Activated naive CD8-positive, alpha-beta T cell treated with anti-CD3 and anti-CD28 coated beads, Interleukin-2, amount 10 ng/mL, durations not matched to agents 7 days and 5 days (primary cell): Measurements from ENCODE around the gene STIP1. TPM values are rescaled to one million over a fixed set of nuclear protein-coding genes. Genes with fewer than 3 reads are reported as not detected.

Source experiments
- ATAC-seq: fragments of 150-1000 bp; cut with Tn5 transposase; one replicate; pipeline ENCODE4 v1.10.0; 2021; ENCODE audit warnings: low read depth, moderate library complexity
- POLR2A ChIA-PET: fragments of 350-600 bp; sonication (Branson Sonifier 250); formaldehyde crosslinking; loops from one replicate; lab custom pipeline; 2021; ENCODE audit warnings: antibody characterized with exemption; lab: Charles Lee
- DNase-seq: peaks from one replicate; pipeline ENCODE4 v3.0.0; 2021
- H3K27ac Mint-ChIP-seq: one replicate; pipeline ENCODE4 v1.8.0; 2022; ENCODE audit warnings: mild to moderate bottlenecking, mixed read lengths
- H3K27me3 Mint-ChIP-seq: one replicate; pipeline ENCODE4 v1.8.0; 2022; ENCODE audit warnings: mild to moderate bottlenecking, moderate library complexity, mixed read lengths
- H3K36me3 Mint-ChIP-seq: one replicate; pipeline ENCODE4 v1.8.0; 2021; ENCODE audit warnings: mild to moderate bottlenecking, mixed read lengths
- H3K4me1 Mint-ChIP-seq: one replicate; pipeline ENCODE4 v1.8.0; 2021; ENCODE audit warnings: mixed read lengths
- H3K4me3 Mint-ChIP-seq: one replicate; pipeline ENCODE4 v1.8.0; 2022; ENCODE audit warnings: mild to moderate bottlenecking, moderate library complexity, mixed read lengths
- H3K9me3 Mint-ChIP-seq: one replicate; pipeline ENCODE4 v1.8.0; 2021; ENCODE audit warnings: mixed read lengths
- total RNA-seq, 2 experiments: library from RNA; stranded (reverse); gene quantifications; one replicate each; pipeline ENCODE4 v1.2.3, GENCODE V29; 2021

STIP1 gene
- total RNA-seq, 2 experiments from 2014 or later, result 218 to 219 TPM

DNA sequence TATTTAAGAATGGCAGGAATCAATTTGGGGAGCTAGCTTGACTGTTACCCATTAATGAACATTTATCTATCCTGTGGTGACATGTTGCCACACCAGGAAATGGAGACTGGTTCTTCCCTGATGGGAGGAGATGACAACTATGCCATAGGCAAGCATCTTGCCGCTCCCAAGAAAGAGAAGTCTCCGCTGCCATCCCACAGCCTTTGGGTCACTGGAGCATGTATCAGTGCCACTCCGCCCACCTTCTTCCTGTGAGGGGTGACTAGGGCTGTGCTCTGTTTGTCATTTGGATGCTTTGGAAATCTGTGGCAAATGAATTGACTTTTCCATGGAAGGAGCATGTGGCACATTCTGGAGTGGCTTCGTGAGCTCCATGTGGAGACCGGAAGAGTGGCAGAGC is 6.5 kb downstream of the STIP1 start:
- POLR2A ChIA-PET, result interaction anchor here (14.2 kb wide), 1 partner anchor 15 kb away, joined by 246 read pairs; the partner anchor contains the start of gene FERMT3
- peaks cover 30% of the 10 kb centered on the region for H3K36me3 Mint-ChIP-seq

DNA sequence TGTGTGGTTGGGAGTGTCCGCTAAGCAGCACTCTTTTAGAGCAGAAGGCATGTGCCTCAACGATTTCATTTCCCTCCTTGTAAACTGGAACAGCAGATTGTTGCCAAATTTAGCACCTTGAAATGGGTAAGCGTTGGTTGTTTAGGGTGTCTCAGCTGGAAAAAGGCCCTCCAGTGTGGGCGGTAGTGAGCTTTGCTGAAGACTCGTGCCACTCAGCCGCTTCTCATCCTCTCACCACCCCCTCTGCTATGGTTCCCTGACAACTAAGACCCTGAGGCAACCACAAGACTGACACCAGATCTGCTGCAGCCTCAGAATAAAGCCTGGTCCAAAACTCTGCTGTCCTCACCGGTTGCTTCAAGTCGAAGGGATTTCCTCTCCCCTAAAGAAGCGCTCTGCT is 10.7 kb downstream of the STIP1 start:
- H3K27me3 Mint-ChIP-seq, result no peaks in the 10 kb centered on the region
- H3K4me1 Mint-ChIP-seq, result peaks cover 19% of the 10 kb centered on the region
- no peak for DNase-seq
- POLR2A ChIA-PET, result interaction anchor here (0.7 to 14.2 kb wide), 4 partner anchors 11 to 16 kb away, joined by 3 to 246 read pairs (median 4); partner anchors contain the start of genes FERMT3 and STIP1
- H3K9me3 Mint-ChIP-seq, result no peaks in the 10 kb centered on the region
- ATAC-seq, result no peak
- peaks cover 30% of the 10 kb centered on the region for H3K36me3 Mint-ChIP-seq
- H3K4me3 Mint-ChIP-seq, result no peak overlapping the region
- peak overlapping the region; percentile 77 for H3K27ac Mint-ChIP-seq

More for the DNA sequence above, 6.5 kb downstream of the STIP1 start:
- Mint-ChIP-seq H3K4me1 (peaks cover 31% of the 10 kb centered on the region), H3K27me3 (no peaks in the 10 kb centered on the region), H3K27ac (peak overlapping the region; percentile 9), H3K9me3 (no peaks in the 10 kb centered on the region), H3K4me3 (no peak overlapping the region)
- no peak for DNase-seq
- ATAC-seq, result no peak

DNA sequence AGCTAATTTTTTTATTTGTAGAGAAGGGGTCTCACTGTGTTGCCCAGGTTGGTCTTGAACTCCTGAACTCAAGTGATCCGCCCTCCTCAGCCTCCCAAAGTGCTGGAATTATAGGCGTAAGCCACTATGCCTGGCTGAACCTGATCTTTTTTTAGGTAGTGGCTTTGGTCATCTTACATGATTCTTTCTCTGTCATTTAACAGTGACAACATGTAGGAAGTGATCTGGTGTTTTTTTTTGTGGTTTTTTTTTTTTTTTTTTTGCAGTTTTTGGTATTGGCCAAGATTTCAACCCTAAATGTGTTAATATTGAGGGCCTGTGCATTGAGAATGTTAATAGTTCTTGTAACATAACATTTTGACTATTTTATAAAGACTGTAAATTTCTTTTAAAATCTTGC is 12.5 kb downstream of the STIP1 start:
- ATAC-seq, result no peak
- Mint-ChIP-seq H3K27ac (no peak overlapping the region), H3K36me3 (peaks cover 37% of the 10 kb centered on the region), H3K4me1 (peaks cover 17% of the 10 kb centered on the region), H3K9me3 (no peaks in the 10 kb centered on the region), H3K4me3 (no peak overlapping the region), H3K27me3 (no peaks in the 10 kb centered on the region)
- POLR2A ChIA-PET, result interaction anchor here (0.6 kb wide), 1 partner anchor 12 kb away, joined by 7 read pairs; the partner anchor contains the start of gene STIP1
- no peak for DNase-seq

DNA sequence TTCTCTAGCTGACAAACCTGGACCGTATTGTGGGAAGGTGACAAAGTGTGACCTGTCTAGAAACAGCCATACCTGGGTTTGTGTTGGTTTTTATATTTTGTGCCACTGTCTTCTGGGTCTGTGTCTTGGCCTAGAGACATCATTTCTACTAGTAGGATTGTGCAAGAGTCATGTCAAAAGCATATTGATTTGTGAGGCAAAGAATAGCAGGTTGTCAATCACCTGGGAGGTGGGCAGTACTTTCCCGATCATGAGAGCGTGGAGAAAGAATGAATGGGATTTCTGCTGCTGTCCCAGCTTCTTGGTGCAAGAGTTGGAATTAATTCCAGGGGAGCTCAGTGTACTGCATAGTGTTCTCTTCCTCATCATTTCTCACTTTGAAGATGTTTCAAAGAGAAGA is 15.6 kb downstream of the STIP1 start:
- POLR2A ChIA-PET, result interaction anchor here (0.6 to 17.3 kb wide), 5 partner anchors 10 to 101 kb away, joined by 3 to 419 read pairs (median 76); partner anchors contain the start of genes DNAJC4, ESRRA, NUDT22 and STIP1
- H3K27ac Mint-ChIP-seq, result peak overlapping the region; percentile 43
- ATAC-seq, result no peak
- DNase-seq, result no peak
- H3K4me1 Mint-ChIP-seq, result peaks cover 31% of the 10 kb centered on the region
- no peak overlapping the region for H3K4me3 Mint-ChIP-seq
- H3K9me3 Mint-ChIP-seq, result no peaks in the 10 kb centered on the region
- peaks cover 38% of the 10 kb centered on the region for H3K36me3 Mint-ChIP-seq
- H3K27me3 Mint-ChIP-seq, result no peaks in the 10 kb centered on the region

DNA sequence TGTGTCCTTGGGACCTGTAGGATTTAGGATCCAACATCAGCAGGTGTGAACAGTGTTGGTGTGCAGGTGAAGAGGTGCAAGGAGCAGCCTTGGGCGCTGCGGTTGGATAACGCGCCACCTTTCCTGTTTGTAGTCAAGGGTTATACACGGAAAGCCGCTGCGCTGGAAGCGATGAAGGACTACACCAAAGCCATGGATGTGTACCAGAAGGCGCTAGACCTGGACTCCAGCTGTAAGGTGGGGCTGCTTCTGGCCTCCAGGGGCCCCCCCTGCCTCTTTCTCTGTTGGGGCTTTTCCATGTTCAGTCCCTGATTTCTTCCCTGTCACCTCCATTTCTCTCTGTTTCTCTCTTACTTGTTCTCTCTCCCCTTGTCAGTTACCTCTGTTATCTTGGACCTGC is 17.0 kb downstream of the STIP1 start:
- Mint-ChIP-seq H3K27me3 (no peaks in the 10 kb centered on the region), H3K27ac (no peak overlapping the region), H3K9me3 (no peaks in the 10 kb centered on the region), H3K4me1 (peaks cover 28% of the 10 kb centered on the region), H3K4me3 (no peak overlapping the region), H3K36me3 (peaks cover 33% of the 10 kb centered on the region)
- POLR2A ChIA-PET, result interaction anchor here (5.9 to 17.3 kb wide), 4 partner anchors 12 to 100 kb away, joined by 76 to 419 read pairs (median 170); partner anchors contain the start of genes DNAJC4, ESRRA, NUDT22 and STIP1
- ATAC-seq, result no peak
- DNase-seq, result no peak

DNA sequence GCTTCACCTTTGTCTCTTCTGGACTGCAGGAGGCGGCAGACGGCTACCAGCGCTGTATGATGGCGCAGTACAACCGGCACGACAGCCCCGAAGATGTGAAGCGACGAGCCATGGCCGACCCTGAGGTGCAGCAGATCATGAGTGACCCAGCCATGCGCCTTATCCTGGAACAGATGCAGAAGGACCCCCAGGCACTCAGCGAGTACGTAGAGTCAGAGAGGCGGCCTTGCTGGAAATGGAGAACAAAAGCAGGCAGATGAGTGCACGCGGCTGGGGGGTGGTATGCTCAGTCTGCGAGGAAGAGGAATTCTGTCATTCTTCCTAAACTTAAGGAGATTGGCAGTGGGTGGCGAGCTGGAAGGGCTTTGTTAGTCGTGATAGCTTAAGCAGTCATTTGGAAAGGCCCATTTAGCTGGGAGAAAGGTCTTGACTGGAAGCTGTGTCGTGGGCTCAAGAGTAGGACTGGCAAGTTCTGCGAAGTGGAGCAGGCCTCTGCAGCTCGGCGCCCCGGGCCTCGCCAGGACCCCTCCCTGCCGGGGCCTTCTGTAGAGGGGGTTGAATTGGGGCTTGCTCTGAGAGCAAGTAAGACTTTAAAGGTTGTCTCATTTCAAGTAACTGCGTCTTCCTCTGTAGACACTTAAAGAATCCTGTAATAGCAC is 17.6 kb downstream of the STIP1 start:
- ATAC-seq (no peak), DNase-seq (no peak)
- H3K36me3 Mint-ChIP-seq, result peaks cover 33% of the 10 kb centered on the region
- H3K27ac Mint-ChIP-seq, result peak overlapping the region; percentile 40
- peaks cover 28% of the 10 kb centered on the region for H3K4me1 Mint-ChIP-seq
- H3K4me3 Mint-ChIP-seq, result no peak overlapping the region
- POLR2A ChIA-PET, result interaction anchor here (0.8 to 17.3 kb wide), 7 partner anchors 13 to 114 kb away, joined by 3 to 419 read pairs (median 94); partner anchors contain the start of genes DNAJC4, ESRRA, FKBP2 and NUDT22
- no peaks in the 10 kb centered on the region for H3K9me3 Mint-ChIP-seq
- no peaks in the 10 kb centered on the region for H3K27me3 Mint-ChIP-seq

DNA sequence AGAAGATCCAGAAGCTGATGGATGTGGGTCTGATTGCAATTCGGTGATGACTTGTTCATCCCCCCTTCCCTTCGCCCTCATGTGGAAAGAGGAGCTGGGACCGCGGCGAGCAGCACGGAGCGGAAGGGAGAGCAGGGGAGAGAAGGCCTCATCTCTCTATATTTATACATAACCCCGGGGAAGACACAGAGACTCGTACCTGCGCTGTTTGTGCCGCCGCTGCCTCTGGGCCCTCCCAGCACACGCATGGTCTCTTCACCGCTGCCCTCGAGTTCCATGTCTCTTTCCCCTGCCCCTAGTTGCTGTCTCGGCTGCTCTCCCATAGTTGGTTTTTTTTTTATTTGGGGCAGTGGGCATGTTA is 18.1 kb downstream of the STIP1 start:
- ATAC-seq (no peak), DNase-seq (no peak)
- Mint-ChIP-seq H3K27ac (peak overlapping the region; percentile 87), H3K36me3 (peaks cover 36% of the 10 kb centered on the region), H3K4me3 (no peak overlapping the region), H3K4me1 (peaks cover 32% of the 10 kb centered on the region), H3K27me3 (no peaks in the 10 kb centered on the region), H3K9me3 (no peaks in the 10 kb centered on the region)
- POLR2A ChIA-PET, result interaction anchor here (0.8 to 17.3 kb wide), 7 partner anchors 13 to 114 kb away, joined by 3 to 419 read pairs (median 94); partner anchors contain the start of genes DNAJC4, ESRRA, FKBP2 and NUDT22

DNA sequence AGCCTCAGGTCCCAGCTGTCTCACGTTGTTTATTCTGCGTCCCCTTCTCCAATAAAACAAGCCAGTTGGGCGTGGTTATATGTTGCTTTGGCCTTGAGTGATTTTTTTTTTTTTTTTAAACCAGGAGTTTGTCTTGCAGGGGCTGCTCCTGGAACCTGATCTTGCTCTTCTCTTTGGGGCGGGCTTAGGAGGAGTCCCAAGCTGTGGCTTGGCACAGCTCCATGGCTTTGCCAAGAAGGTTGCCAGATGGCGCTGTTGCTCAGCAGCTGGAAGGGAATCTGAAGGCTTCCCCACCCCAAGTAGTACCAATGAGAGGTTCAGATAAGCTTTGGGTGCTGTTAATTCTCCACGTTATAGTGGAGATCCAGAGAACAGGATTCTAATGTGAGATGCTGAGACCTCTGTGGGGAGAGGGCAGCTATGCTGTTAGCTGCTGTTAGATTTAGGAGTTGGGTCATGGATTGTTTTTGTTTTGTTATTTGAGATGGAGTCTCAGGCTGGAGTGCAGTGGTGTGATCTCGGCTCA is 18.6 kb downstream of the STIP1 start:
- DNase-seq, result peak; percentile 76
- Mint-ChIP-seq H3K36me3 (peaks cover 39% of the 10 kb centered on the region), H3K27me3 (no peaks in the 10 kb centered on the region), H3K27ac (peak overlapping the region; percentile 87), H3K4me1 (peaks cover 34% of the 10 kb centered on the region), H3K4me3 (peak overlapping the region; percentile 67), H3K9me3 (no peaks in the 10 kb centered on the region)
- ATAC-seq, result peak; percentile 39
- POLR2A ChIA-PET, result interaction anchor here (0.6 to 17.3 kb wide), 9 partner anchors 13 to 113 kb away, joined by 3 to 419 read pairs (median 76); partner anchors contain the start of genes DNAJC4, ESRRA, FKBP2 and NUDT22

DNA sequence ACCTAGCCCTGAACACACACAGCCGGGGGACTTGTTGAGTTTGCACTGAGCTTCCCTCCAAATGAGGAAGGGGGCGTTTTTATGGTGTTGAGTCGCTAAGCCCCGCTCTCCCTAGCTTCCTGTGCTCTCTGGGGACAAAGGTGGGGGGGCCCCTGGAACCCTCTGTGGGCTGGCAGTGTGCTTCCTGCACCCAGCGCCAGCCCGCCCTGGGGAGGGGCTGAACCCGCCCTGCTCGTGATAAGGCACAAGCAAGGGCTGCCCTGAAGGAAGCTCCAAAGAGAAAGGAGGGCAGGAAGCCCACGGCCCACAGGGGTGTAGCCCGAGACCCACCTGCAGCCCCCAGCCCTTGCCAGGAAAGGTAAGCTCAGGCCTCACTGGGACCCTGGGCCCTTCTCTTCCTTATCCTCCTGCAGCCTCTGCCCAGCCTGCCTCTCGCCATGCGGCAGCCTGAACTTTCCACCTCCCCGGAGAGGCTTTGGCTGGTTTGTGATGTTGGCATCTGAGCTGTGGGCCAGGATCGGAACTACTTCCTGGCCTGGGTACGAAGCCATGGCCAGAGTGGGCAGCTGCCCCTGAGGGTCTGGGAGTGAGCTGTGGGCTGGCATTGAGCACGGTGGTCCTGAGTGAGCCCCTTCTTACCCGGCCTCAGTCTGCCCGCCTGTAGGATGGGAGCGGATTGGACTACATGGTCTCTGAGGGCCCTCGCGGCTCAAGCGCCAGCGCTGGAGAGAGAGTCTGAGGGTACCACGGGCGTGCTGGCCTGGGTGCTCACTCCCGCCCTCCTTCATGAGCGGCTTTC is 20.7 kb downstream of the STIP1 start, which contains the start of gene FERMT3:
TSS of gene FERMT3 (plus strand) at position 265 of the 799 bp plus-strand sequence. CDS start 644 bp downstream, outside the sequence.
- Mint-ChIP-seq H3K4me1 (peaks cover 28% of the 10 kb centered on the region), H3K27me3 (no peaks in the 10 kb centered on the region), H3K4me3 (peak within 1 kb of the TSS; percentile 92), H3K27ac (peak within 1 kb of the TSS; percentile 94), H3K9me3 (no peaks in the 10 kb centered on the region), H3K36me3 (peaks cover 33% of the 10 kb centered on the region)
- ATAC-seq, result peak; percentile 74
- DNase-seq, result peak; percentile 82
- POLR2A ChIA-PET, result interaction anchor here (0.6 to 17.3 kb wide), 18 partner anchors 16 to 1366 kb away, joined by 3 to 419 read pairs (median 8); partner anchors contain the start of genes BAD, CCDC88B, DNAJC4 and ESRRA

DNA sequence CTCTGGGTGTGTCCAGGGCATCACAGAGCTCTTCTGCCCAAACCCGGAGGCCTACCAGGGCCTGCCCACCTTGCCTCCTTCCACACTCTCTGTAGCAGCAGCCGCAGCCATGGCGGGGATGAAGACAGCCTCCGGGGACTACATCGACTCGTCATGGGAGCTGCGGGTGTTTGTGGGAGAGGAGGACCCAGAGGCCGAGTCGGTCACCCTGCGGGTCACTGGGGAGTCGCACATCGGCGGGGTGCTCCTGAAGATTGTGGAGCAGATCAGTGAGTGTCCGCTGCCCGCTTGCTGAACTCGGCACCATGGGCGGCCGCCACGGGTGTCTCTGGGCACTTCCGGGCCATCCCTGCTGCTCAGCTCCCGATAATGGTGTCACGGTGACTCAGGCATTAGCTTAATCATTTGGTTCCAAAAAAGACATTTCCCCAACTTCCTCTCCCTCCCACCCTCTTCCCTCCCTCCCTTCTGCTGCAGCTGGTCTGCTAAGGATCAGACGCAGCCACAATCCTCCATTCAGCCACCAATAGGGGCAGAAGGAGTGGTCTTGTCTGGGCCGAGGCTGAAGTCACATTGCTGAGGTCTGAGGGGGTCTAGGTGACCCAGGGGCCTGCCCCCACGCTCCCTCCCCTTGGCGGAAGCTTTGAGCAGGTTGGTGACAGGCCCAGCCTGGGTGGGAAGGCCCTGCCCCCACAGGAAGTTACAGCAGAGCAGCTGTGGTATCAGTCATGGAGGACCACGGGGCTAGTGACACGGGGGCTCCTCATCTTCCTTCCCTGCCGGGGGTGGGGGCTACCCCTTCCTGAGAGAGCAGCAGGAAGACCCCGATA is 21.5 kb downstream of the STIP1 start:
- Mint-ChIP-seq H3K4me1 (peaks cover 32% of the 10 kb centered on the region), H3K27me3 (no peaks in the 10 kb centered on the region), H3K4me3 (peak overlapping the region; percentile 92), H3K9me3 (no peaks in the 10 kb centered on the region), H3K27ac (peak overlapping the region; percentile 94), H3K36me3 (peaks cover 32% of the 10 kb centered on the region)
- ATAC-seq (peak; percentile 76), DNase-seq (peak; percentile 84)
- POLR2A ChIA-PET, result interaction anchor here (0.8 to 17.3 kb wide), 13 partner anchors 16 to 1366 kb away, joined by 3 to 419 read pairs (median 13); partner anchors contain the start of genes BAD, CCDC88B, DNAJC4 and ESRRA

DNA sequence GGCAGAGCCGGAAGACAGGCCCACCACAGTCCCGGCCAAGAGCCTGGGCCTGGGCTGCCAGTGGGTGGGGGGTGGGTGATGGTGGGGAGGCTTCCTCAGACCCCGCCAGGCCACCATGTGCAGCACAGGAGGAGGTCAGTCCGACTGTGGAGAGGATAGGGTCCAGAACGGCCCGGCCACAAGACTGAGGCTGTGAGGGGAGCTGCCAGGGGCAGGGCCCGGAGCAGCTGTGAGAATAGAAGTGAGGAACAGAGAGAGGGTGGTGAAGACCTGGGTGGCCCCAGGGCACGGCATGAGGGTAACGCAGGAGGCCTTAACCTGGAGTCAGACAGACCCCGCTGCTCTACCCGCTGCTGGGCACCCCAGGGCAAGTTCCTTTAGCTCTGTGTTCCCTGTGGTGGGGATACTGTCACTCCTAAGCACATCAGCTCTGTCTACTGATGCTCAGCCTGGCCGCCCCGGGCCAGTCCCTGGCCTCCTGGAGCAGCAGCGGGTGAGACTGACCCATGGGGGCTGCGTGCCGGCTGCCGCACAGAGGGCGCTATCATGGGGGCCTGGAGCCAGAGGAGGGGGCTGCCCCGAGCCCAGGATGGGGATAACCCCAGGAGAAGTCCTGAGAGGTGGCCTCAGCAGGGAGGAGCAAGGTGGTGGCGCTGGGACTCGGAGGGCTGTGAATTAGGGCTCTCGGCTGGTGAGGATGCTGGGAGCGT is 22.3 kb downstream of the STIP1 start:
- POLR2A ChIA-PET, result interaction anchor here (1.0 to 17.3 kb wide), 12 partner anchors 17 to 1367 kb away, joined by 3 to 419 read pairs (median 18); partner anchors contain the start of genes BAD, CCDC88B, DNAJC4 and ESRRA
- H3K27ac Mint-ChIP-seq, result peak overlapping the region; percentile 94
- no peaks in the 10 kb centered on the region for H3K9me3 Mint-ChIP-seq
- no peak for ATAC-seq
- peaks cover 35% of the 10 kb centered on the region for H3K36me3 Mint-ChIP-seq
- H3K4me3 Mint-ChIP-seq, result peak overlapping the region; percentile 92
- no peak for DNase-seq
- H3K4me1 Mint-ChIP-seq, result peaks cover 32% of the 10 kb centered on the region
- H3K27me3 Mint-ChIP-seq, result no peaks in the 10 kb centered on the region
